ENCODE measurements around the gene ADAMTS4. TPM values are rescaled to one million over a fixed set of nuclear protein-coding genes. Genes with fewer than 3 reads are reported as not detected.

ADAMTS4 gene, protein sequence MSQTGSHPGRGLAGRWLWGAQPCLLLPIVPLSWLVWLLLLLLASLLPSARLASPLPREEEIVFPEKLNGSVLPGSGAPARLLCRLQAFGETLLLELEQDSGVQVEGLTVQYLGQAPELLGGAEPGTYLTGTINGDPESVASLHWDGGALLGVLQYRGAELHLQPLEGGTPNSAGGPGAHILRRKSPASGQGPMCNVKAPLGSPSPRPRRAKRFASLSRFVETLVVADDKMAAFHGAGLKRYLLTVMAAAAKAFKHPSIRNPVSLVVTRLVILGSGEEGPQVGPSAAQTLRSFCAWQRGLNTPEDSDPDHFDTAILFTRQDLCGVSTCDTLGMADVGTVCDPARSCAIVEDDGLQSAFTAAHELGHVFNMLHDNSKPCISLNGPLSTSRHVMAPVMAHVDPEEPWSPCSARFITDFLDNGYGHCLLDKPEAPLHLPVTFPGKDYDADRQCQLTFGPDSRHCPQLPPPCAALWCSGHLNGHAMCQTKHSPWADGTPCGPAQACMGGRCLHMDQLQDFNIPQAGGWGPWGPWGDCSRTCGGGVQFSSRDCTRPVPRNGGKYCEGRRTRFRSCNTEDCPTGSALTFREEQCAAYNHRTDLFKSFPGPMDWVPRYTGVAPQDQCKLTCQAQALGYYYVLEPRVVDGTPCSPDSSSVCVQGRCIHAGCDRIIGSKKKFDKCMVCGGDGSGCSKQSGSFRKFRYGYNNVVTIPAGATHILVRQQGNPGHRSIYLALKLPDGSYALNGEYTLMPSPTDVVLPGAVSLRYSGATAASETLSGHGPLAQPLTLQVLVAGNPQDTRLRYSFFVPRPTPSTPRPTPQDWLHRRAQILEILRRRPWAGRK
- 2.2 and 2.4 TPM in 2 replicates for total RNA-seq

DNA sequence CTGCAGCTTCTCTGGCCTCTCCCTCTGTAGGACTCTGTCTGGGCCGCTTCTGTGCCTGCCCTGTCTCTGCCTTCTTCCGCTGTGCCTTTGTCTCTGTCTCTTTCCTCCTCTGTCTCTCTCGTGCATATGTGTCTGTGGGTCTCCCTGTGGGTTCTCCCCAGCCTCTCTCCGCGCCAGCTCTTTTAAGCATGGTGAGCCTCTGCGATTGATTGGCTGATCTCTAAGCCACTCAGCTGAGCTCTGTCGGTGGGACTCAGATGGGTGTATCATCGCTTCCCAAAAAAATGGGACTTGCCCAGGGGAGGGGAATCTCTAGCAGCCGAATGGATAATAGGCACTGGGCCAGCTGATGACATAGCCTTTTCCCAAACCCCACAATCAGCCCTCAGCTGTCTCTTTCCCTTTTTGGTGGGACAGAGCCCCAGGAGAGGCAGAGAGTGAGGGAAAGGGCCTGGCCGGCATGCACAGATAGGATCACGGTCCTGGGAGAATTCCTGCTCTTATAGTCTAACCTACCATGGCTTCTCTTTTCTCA lies at the start of gene ADAMTS4:
TSS of gene ADAMTS4 (minus strand) at position 158 of the 535 bp plus-strand sequence. CDS start 427 bp downstream, outside the sequence.
- intact Hi-C loops (cut with micrococcal nuclease): no loop called here

DNA sequence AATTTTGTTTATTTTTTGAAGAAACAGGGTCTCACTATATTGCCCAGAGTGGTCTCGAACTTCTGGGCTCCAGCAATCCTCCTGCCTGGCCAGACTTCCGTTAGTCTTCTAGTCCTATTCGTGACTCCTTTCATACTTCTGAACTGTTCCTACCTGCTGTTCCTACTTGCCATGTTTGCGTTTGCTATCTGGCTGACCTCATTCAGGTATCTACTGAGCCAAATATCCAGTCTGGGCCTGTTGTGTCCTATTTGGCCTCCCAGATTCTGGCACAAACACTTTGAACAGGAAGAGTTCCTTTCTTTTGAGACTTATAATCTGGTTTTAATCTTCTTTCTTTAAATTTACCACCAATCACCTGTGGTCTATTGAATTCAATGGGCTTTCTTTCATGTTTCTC lies 46.0 kb upstream of the ADAMTS4 start:
- intact Hi-C loops (cut with micrococcal nuclease): no loop called here

DNA sequence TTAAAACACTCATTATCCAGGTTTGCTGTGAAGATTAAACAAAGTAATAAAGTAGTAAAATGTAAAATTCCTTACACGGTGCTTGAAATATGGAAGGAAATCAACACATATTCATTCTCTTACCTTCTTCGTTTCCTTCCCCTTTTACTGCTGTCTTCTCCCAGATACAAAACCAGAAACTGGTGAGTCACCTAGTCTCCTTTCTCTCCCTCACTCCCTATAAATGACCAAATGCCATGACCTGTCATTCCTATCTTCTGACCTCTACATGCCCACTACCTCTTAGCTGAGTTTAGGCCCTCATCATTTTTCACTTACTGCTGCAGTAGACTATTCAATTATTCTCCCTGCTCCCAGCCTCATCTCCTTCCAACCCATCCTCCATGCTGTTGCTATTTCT lies 43.5 kb upstream of the ADAMTS4 start:
- intact Hi-C loops (cut with micrococcal nuclease): no loop called here

DNA sequence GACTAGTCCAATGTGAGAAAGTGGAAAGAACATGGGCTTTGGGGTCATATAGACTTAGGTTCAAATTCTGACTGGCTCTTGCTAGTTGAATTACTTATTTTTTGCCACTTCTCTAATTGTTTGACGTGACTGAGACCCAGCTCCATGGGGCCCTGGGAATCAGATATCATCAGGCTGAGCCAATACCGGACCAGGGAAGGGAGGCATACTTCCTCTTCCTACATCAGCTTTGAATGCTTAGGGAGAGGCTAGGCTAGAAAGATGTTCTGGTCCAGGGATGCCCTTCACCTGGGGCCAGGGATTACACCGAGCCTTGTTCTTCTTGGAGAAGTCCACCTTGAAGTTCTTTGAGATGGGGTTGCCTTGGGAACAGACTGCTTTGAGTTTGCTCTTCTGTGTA lies 42.8 kb upstream of the ADAMTS4 start:
- intact Hi-C loops (cut with micrococcal nuclease): no loop called here

DNA sequence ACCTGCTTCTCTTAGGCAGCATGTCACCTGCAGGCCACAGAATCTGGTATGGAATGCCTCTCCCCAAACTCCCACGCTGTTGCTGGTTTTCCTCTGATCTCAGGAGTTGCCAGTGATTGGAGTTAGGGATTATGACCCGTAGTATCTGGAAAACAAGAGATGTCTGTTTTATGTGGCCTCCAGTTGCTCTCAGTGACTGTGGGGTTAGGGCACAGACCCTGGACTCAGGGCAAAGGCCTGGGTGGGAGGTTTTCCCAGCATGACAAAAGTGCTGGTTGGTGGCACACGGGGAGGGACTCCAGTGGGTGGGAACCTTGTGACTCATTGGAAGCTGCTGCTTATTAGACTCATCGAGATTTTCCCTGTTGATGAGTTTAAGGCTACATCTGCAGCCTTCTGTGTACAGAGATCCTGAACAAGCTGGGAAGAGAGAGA lies 39.2 kb upstream of the ADAMTS4 start, which contains the start of gene NR1I3:
TSS of gene NR1I3 (minus strand) at position 165 of the 435 bp plus-strand sequence. CDS start 1,638 bp downstream, outside the sequence.
- intact Hi-C loops (cut with micrococcal nuclease): no loop called here

DNA sequence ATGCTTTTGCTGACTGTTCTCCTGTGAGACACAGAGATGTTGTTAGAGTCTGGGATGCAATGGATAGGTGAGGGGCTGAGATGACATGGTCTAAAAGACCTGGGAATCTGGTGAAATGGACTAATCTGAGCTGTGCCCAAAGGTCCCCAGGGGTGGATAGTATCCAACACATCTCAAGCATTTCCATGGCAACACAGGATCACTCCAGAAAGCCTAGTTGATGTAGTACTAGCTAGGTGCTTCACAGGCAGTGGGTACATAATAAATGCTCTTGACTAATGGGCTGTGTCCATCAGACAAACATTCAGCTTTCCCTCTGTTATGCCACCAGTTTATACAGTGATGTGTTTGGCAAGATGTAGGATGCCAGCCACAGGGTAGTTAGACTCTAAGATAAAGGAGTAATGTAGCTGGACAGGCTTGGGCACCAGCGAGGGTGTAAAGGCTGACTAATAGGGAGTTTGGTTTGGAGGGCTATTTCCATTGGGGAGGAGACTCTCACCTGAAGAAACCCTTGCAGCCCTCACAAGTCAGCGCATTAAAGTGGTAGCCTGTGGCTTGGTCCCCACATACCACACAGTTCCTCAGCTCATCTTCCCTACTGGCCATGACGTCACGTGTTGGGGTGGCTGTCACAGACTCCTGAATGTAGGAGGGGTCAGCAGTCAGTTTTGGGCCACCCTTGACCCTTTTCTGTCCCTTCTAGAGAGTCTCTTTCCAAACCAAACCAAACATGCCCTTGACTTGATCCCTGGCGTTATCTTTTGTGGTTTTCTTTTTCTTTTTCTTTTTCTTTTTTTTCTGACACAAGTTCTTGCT lies 37.3 kb upstream of the ADAMTS4 start:
- intact Hi-C loops (cut with micrococcal nuclease): no loop called here

DNA sequence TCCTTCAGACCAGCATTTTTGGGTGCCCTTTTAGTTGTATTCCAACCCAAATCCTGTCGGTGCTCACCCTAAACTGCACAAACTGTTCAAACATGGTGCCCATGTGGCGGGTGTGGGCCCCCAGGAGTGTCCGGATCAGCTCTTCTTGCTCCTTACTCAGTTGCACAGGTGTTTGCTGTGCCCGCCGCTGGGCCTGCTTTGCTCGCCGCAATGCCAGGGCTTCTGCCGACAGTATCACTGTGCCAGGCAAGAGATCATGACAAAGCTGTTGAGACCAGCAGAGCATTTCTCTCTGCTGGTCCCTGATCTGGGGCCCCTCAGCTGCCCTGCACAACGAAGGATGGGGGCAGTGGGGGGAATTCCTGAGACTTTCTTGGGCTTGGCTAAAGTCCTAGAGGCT lies 34.2 kb upstream of the ADAMTS4 start:
- intact Hi-C loops (cut with micrococcal nuclease): no loop called here

DNA sequence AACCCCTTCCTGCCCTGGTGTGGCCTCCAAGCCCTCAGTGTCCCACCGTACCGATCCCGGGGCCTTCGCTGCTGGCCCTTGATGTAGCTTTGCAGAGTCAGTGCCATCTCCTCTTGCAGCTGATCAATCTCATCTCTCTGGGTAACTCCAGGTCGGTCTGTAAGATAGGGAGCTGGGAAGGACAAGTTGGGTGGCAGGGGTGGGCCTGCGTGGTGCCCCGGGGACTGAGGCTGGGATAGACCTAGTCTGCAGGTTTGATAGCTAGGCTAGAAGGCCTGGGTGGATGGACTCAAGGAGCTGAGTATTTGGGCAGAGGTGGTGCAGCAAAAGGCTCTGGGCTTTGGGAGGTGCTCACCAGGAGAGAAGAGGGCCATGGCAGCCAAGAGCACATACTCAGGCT lies 31.9 kb upstream of the ADAMTS4 start:
- intact Hi-C loops (cut with micrococcal nuclease): no loop called here

DNA sequence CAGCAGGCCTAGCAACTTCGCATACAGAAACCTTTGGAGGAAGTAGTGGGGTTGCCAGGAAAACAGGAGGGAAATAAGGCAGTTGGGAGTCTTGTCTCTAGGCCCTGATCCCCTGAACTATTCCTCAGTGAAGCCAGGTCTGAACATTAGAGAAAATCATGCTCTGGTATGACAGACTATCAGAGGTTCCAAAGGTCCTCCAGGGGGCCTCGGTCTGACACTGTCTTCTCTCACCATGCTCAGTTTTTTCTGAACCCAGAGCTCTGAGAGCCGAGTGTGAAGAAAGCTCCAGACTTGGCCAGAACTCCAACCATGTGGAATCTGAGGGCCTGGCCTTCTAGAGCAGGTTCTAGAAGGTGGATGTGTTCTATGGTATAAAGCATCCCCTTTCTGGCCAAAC lies 31.0 kb upstream of the ADAMTS4 start:
- intact Hi-C loops (cut with micrococcal nuclease): loop anchor here (5.0 to 10.0 kb wide), 5 partner anchors 183 to 1133 kb away; partner anchors contain the start of genes CD48, IGSF8 and USF1

DNA sequence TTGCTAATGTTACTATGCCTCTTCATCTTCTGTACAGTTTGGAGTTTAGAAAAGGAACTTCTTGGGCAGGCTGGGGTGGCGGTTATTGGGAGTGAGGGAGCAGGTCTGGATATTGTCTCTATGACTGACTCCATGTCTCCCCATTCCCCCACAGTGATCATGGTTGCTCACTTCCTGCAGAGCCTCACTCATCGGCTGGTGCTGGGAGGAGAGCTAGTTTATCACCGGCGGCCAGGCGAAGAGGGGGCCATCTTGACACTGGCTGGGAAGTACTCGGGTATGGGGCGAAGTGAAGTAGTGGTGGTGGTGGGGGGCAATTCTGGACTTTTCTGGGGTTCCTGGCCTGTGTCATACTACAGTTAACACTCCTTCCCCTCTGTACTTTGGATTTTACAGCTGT lies 29.2 kb upstream of the ADAMTS4 start:
- intact Hi-C loops (cut with micrococcal nuclease): loop anchor here (5.0 to 10.0 kb wide), 5 partner anchors 181 to 1131 kb away; partner anchors contain the start of genes CD48, IGSF8 and USF1

DNA sequence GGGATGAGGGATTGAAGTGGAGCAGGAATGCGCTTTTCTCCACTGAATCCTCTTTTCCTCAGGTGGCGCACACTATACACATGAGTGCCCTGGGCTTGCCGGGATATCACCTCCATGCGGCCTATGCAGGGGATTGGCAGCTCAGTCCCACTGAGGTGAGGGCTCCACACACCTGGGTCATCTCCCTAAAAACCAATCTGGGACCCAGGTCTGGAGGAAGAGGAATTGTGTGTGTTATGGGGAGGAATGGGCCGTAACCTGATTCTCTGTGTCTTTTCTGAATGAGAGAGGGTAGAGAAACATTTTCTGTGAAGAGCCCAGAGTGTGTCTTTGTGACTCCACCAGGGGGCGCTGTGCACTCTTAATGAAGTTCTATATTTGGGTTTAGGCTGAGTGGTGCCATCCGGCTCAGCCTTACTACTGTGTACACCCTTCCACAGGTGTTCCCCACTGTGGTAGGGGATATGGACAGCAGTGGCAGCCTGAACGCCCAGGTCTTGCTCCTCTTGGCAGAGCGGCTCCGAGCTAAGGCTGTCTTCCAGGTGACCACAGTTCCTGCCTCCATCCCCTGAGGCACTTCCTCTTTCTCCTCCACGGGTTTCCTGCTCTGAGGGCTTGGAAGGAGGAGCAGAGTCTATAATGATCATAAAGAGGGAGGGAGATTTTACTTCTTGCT lies 28.5 kb upstream of the ADAMTS4 start:
- intact Hi-C loops (cut with micrococcal nuclease): loop anchor here (1.0 to 10.0 kb wide), 11 partner anchors 31 to 1130 kb away; partner anchors contain the start of genes CD48, DEDD, IGSF8 and PCP4L1

DNA sequence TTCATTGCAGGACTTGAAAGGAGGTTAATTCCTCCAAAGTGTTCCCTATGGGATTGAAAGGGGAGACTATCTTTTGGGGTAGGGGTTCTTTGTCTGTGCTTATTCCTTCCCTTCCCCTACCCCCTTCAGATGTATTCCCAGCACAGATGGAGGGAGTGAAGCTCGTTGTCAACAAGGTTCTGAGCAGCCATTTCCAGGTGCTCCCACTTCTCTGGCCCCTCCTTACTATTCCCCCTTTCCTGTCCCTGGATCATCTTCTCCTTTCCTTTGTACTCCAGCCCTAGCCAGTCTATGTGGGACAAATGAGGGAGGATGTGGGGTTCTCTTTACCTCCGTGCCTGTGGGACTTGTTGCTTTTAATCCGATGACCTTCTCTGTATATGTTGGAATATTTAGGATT lies 27.9 kb upstream of the ADAMTS4 start:
- intact Hi-C loops (cut with micrococcal nuclease): loop anchor here (1.0 to 10.0 kb wide), 11 partner anchors 32 to 1129 kb away; partner anchors contain the start of genes CD48, DEDD, IGSF8 and PCP4L1

DNA sequence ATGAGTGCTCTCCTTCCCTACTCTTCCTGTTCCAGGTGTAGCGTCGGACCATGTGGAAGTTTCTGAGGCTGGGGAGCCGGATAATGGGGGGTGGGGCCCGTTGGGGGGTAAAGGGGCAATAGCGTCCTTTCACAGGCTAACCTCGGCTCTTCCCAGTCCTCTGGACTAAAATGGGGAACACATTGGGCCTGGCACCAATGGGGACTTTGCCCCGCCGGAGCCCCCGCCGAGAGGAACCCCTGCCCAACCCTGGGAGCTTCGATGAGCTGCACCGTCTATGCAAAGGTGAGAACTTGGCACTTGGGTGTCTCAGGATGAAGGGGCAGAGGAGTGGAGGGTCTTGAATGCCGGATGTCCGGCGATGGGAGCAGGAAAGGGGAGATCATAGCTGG lies 27.5 kb upstream of the ADAMTS4 start:
- intact Hi-C loops (cut with micrococcal nuclease): loop anchor here (2.0 to 10.0 kb wide), 6 partner anchors 164 to 1129 kb away; partner anchors contain the start of genes CD48, IGSF8 and USF1

DNA sequence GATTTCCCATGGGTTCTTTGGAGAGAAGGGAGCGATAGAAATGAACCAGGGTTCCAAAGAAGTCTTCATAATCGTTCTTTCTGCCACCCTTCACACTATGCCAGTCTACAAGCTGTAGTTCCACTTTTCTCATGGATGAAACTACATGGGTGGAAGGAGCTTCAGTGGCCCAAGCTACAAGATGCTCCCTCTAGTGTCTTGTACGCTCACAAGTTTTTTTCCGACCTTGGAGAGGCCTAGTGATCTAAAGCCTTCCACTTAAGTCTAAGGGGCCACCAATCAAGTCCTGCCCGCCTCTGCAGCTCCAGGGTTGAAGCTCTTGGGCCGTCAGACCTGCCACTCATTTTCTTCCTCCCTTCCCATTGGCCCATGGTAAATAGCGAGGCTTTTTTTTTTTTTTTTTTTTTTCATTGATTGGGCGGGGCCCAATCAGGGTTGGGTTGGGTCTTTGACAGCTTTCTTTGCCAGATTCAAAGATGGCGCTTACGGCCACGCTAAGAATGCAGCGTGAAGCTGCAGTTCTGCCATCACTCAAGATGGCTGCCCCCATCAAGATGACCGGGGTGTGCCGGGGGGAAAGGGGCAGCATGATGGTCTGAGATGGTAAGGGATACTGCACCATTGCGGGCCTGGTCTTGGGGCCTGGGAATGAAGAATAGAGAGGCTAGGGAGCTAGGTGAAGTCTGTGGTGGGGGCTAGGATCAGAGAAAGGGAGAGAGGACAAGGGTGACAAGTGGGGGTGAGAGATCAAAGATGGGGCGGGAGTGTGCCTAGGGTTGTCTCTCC lies 26.9 kb upstream of the ADAMTS4 start, which contains the start of gene TOMM40L:
TSS of gene TOMM40L (plus strand) at position 527 of the 786 bp plus-strand sequence. CDS start 430 bp downstream, outside the sequence.
- intact Hi-C loops (cut with micrococcal nuclease): loop anchor here (1.0 to 10.0 kb wide), 16 partner anchors 15 to 1128 kb away; partner anchors contain the start of genes B4GALT3, CD48, DCAF8 and IGSF8

DNA sequence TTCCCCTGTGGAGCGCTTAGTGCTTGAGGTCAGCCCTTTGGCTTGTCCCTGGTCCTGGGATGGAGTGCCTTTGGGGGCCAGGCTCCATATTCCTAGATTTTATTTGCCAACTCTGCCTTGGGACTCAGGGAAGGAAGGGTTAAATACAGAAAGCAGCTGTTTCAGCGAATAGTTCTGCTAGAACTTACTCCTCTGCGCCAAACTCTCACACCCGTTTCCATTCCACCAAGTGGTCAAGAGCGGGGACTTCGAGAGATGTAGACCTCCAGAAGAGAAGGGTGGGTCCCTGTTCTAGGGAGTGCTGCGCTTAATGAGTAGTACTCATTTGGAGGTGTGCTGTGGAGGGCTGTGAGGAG lies 26.3 kb upstream of the ADAMTS4 start:
- intact Hi-C loops (cut with micrococcal nuclease): loop anchor here (1.0 to 10.0 kb wide), 15 partner anchors 15 to 1128 kb away; partner anchors contain the start of genes B4GALT3, CD48, DCAF8 and IGSF8

DNA sequence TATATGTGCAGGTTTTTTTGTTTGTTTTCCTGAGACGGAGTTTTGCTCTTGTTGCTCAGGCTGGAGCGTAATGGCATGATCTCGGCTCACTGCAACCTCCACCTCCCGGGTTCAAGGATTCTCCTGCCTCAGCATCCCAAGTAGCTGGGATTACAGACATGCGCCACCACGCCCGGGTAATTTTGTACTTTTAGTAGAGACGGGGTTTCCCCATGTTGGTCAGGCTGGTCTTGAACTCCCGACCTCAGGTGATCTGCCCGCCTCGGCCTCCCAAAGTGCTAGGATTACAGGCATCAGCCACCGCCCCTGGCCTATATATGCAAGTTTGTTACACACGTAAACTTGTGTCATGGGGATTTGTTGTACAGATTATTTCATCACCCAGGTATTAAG lies 25.8 kb upstream of the ADAMTS4 start:
- intact Hi-C loops (cut with micrococcal nuclease): loop anchor here (1.0 to 10.0 kb wide), 15 partner anchors 14 to 1127 kb away; partner anchors contain the start of genes B4GALT3, CD48, DCAF8 and IGSF8

DNA sequence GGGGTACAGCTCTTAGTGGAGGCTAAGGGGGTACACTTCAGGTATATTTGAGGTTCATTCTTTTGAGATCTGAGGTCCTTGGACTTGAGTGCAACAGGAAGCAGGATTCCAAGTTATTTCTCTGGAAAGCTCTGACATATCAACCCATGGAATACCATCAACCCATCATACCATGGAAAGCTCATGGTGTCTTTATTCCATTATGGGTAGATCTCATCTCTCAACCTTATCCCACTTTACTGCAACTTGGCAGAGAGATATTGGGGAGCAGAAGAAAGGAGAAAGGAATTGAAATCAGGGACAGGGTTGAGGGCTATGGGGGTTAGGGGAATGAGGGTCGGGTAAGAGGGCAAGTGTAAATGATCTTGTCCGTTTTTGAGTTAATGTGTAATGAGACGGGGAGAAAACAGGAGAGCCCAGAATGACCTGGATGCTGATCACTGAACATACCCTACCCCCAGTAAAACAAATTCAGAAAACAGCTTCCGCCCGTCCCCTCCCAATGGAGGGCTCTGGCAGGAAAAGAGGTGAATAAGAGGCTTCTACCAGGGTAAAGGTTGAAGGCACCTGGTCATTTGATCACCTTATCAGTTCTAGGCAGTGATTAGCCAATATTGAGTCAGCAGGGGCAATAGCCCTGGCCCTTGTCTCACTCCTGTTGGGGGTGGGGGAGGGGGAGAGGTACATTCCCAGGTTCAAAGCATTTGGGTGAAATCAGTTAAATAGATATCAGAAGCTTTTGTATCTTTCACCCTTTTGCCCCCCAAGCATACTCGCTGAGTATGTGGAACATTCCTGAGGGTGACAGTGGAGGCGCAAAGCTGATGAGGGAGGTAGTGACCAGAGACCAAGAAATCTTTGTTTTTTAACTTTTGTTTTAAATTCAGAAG lies 25.2 kb upstream of the ADAMTS4 start:
- intact Hi-C loops (cut with micrococcal nuclease): loop anchor here (2.0 to 10.0 kb wide), 2 partner anchors 311 to 961 kb away; partner anchors contain the start of gene DCAF8

All from T-helper 1 cell treated with Interleukin-12 subunit alpha and Interleukin-12 subunit beta and Interleukin-4 antibody, amounts not matched to agents 30 ng/mL and 1 ng/mL, for 36 hours (primary cell).